ENCODE measurements around the gene MED13L.

DNA sequence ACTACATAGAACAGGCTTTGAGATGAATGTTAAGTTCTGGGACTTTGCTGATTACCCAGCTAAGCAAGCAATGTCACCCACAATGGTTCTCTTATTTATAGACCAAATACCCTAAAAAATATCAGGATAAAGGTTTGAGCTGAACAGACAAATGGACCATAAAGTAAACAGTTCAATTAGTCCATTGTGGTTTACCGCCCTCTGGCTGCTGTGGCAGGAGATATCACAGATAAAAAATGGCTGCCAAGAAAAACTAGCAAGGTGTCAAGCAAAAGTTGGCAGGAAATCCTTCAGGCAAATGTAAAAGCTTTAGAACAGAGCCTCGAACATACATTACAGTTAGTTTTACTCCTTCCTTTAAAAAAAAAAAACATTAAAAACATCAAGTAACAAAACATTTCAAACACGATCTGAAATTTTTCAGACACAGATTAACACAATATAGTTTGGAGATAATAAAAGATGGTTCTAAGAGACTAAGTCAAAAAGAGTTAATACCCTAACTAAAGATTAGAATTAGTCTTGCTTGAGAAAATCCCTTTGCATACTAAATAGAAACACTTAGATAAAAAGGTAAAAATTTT lies 41.3 kb downstream of the MED13L start:
- peak; percentile 44; the same call in 1 of the 2 replicates for TF ChIP-seq TAF1 (IDR thresholded peaks at IDR 0.05; ENCODE audit: borderline replicate concordance, insufficient read depth, low read length)
- 0 out of 2 replicates have a peak, but pooled peaks have one; percentile 55 for TF ChIP-seq SIN3A (IDR thresholded peaks at IDR 0.05; ENCODE audit: borderline replicate concordance, insufficient read depth, low read length)

Measured in PFSK-1 (cell line).